Astrocyte (in vitro differentiated cells and primary cell): Measurements from ENCODE around the gene CCDC196. TPM values are rescaled to one million over a fixed set of nuclear protein-coding genes. Genes with fewer than 3 reads are reported as not detected.

Experiments
- DNase-seq: peaks from one replicate; pipeline ENCODE4 v3.0.0-alpha.2; 2010; ENCODE audit warnings: low read depth
- FAIRE-seq: peaks from 2 replicates; lab custom pipeline; 2011; peaks lifted over from hg19 to GRCh38; lab: Jason Lieb, UNC
- H2AFZ ChIP-seq: 2 replicates; pipeline ENCODE4 v1.6.0; 2012; ENCODE audit warnings: low read depth, low read length, inconsistent platforms
- H3K27ac ChIP-seq: 2 replicates; pipeline ENCODE4 v1.5.1; 2011; ENCODE audit warnings: low read depth, low read length, inconsistent platforms
- H3K27me3 ChIP-seq: 2 replicates; pipeline ENCODE4 v1.6.0; 2011; ENCODE audit warnings: low read length, inconsistent platforms; ENCODE audit not compliant: insufficient read depth
- H3K36me3 ChIP-seq: 2 replicates; pipeline ENCODE4 v1.5.1; 2011; ENCODE audit warnings: low read length, inconsistent platforms; ENCODE audit not compliant: insufficient read depth
- H3K4me1 ChIP-seq: 2 replicates; pipeline ENCODE4 v1.5.1; 2011; ENCODE audit warnings: low read length, inconsistent platforms; ENCODE audit not compliant: insufficient read depth
- H3K4me2 ChIP-seq: 2 replicates; pipeline ENCODE4 v1.6.0; 2012; ENCODE audit warnings: low read length, inconsistent platforms
- H3K4me3 ChIP-seq: 2 replicates; pipeline ENCODE4 v1.5.1; 2011; ENCODE audit warnings: low read depth, mild to moderate bottlenecking, low read length, inconsistent platforms; ENCODE audit not compliant: insufficient read depth
- H3K79me2 ChIP-seq: 2 replicates; pipeline ENCODE4 v1.6.0; 2012; ENCODE audit warnings: mild to moderate bottlenecking, low read length, inconsistent platforms; ENCODE audit not compliant: insufficient read depth
- H3K9ac ChIP-seq: 2 replicates; pipeline ENCODE4 v1.6.0; 2012; ENCODE audit warnings: mild to moderate bottlenecking, low read length, inconsistent platforms
- H3K9me3 ChIP-seq: 2 replicates; pipeline ENCODE4 v1.5.1; 2012; ENCODE audit warnings: low read depth, mild to moderate bottlenecking, low read length, inconsistent platforms; ENCODE audit not compliant: insufficient read depth
- H4K20me1 ChIP-seq: 2 replicates; pipeline ENCODE4 v1.6.0; 2012; ENCODE audit warnings: low read length, inconsistent platforms; ENCODE audit not compliant: insufficient read depth
- H3K27ac Mint-ChIP-seq: one replicate; pipeline ENCODE4 v1.8.0; 2021; ENCODE audit warnings: mild to moderate bottlenecking, mixed read lengths; ENCODE audit not compliant: unreplicated experiment
- H3K27me3 Mint-ChIP-seq: one replicate; pipeline ENCODE4 v1.8.0; 2021; ENCODE audit warnings: low read depth, mixed read lengths; ENCODE audit not compliant: unreplicated experiment
- H3K36me3 Mint-ChIP-seq: one replicate; pipeline ENCODE4 v1.8.0; 2021; ENCODE audit warnings: low read depth, mixed read lengths; ENCODE audit not compliant: unreplicated experiment
- H3K4me1 Mint-ChIP-seq: one replicate; pipeline ENCODE4 v1.8.0; 2021; ENCODE audit warnings: low read depth, mixed read lengths; ENCODE audit not compliant: unreplicated experiment
- H3K4me3 Mint-ChIP-seq: one replicate; pipeline ENCODE4 v1.8.0; 2021; ENCODE audit warnings: mild to moderate bottlenecking, moderate library complexity, mixed read lengths; ENCODE audit not compliant: unreplicated experiment
- H3K9me3 Mint-ChIP-seq: one replicate; pipeline ENCODE4 v1.8.0; 2021; ENCODE audit warnings: mild to moderate bottlenecking, mixed read lengths; ENCODE audit not compliant: unreplicated experiment
- CTCF ChIP-seq: IDR thresholded peaks from 2 replicates; pipeline ENCODE4 v1.5.1; 2011; ENCODE audit warnings: low read depth, mild to moderate bottlenecking, inconsistent platforms, low read length, moderate library complexity; ENCODE audit not compliant: insufficient read depth
- EZH2 ChIP-seq: IDR thresholded peaks from 2 replicates; pipeline ENCODE4 v1.6.1; 2012; ENCODE audit warnings: mild to moderate bottlenecking, low read length, inconsistent platforms; ENCODE audit not compliant: insufficient read depth
- total RNA-seq: library from RNA; stranded (reverse); gene quantifications from 2 replicates; pipeline ENCODE4 v1.2.1, GENCODE V29; 2021

Gene CCDC196
- total RNA-seq, 1 donor from 2014 or later = not detected

- Histone ChIP-seq H3K79me2 (no peaks in the 10 kb centered on the region), H3K9ac (no peak overlapping the region), H3K4me3 (no peak overlapping the region), H4K20me1 (no peaks in the 10 kb centered on the region), H3K27me3 (no peaks in the 10 kb centered on the region), H3K9me3 (no peaks in the 10 kb centered on the region), H3K4me2 (no peak overlapping the region), H3K27ac (no peak overlapping the region), H3K4me1 (no peaks in the 10 kb centered on the region), H2AFZ (no peak overlapping the region), H3K36me3 (no peaks in the 10 kb centered on the region)
- H3K4me1 Mint-ChIP-seq = no peaks in the 10 kb centered on the region
- no peak overlapping the region for H3K4me3 Mint-ChIP-seq
- no peak for FAIRE-seq
- H3K27me3 Mint-ChIP-seq = no peaks in the 10 kb centered on the region
- TF ChIP-seq CTCF (no peak), EZH2 (no peak)
- no peaks in the 10 kb centered on the region for H3K36me3 Mint-ChIP-seq
- DNase-seq = no peak
- no peak overlapping the region for H3K27ac Mint-ChIP-seq
- H3K9me3 Mint-ChIP-seq = peaks cover 2% of the 10 kb centered on the region
Measured at GRCh38 chr14:66453469-66453868, 32.7 kb upstream of the CCDC196 start.

- no peaks in the 10 kb centered on the region for H3K27me3 ChIP-seq
- peaks cover 2% of the 10 kb centered on the region for H3K9me3 Mint-ChIP-seq
Measured at GRCh38 chr14:66459603-66460002, 26.6 kb upstream of the CCDC196 start.

More at GRCh38 chr14:66459603-66460002, 26.6 kb upstream of the CCDC196 start:
- Histone ChIP-seq H3K4me3 (no peak overlapping the region), H3K36me3 (no peaks in the 10 kb centered on the region), H2AFZ (no peak overlapping the region), H3K9ac (no peak overlapping the region), H3K9me3 (no peaks in the 10 kb centered on the region), H3K4me1 (no peaks in the 10 kb centered on the region), H3K4me2 (no peak overlapping the region), H3K79me2 (no peaks in the 10 kb centered on the region), H4K20me1 (no peaks in the 10 kb centered on the region), H3K27ac (no peak overlapping the region)
- Mint-ChIP-seq H3K4me1 (no peaks in the 10 kb centered on the region), H3K27ac (no peak overlapping the region), H3K4me3 (no peak overlapping the region), H3K36me3 (no peaks in the 10 kb centered on the region), H3K27me3 (no peaks in the 10 kb centered on the region)
- DNase-seq (no peak), FAIRE-seq (no peak)
- TF ChIP-seq CTCF = no peak
- TF ChIP-seq EZH2 = no peak
